ENCODE measurements around the gene SLC12A8.

Gene SLC12A8

DNA sequence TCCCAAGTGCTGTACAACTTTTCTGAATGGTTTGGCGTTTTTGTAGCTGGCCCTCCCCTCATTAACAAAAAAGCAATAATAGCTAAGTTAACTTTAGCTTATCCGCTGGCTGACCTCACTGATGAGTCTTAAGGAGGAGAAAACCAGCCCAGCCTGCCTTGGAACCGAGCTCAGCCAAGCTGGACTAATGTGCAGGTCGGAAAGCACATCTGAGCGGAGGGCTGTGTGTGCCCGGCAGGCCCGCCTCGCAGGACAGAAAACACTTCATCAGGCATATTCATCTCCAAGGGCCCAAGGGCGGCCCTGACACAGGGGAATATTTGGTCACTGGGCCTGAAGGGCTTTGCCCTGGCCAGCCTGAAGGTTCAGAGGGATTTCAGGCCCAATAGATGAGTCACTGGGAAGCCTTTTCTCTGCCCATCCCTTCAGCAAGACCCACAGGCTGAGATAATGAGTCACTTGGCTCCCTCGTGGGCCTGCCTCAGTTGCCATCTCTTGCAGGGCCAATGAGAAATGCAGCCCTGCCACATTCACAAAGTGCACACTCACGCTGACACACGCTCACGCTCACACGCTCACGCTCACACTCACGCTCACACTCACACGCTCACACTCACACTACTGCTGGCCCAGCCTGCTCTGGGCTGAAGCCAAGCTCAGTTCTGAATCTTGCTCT is 75.1 kb downstream of the SLC12A8 start:
- peak; percentile 32 for DNase-seq (ENCODE audit: low spot score)

DNA sequence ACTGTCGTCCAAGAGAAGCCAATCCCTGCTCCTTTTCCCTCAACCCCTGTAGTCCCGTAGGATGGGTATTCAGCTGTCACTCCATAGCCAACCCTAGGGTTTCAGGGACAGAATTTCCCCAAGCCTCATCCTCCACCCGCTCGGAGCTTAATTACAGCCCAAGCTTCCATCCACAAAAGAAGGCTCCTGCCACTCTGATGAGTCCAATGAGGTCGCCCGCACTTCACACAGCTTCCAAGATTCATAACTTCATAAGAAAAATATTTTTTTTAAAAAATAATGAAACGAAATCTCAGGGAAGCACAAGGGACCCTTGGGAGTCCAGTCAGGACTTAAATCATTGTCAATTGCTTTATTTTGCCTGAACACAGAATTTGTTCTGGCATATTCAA is 75.6 kb downstream of the SLC12A8 start:
- no peak for DNase-seq (ENCODE audit: low spot score)

DNA sequence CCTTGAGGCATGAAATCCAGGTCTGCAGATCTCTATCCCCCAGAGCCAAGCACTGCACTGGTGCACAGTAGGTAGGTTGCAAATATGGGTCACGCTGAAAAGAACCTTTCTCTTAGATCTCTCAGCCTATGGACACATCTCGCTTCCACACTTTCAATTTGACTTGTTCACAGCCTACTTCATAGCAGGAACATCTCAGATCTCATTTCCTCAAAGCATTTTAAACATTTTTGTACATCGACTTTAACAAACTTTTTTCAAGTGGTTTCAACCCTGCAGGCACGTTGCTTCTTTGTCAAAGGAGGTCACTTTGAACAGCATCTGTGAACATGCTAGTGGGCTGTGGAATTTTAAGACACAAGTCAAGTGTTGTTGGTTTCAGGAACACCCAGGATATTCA is 76.0 kb downstream of the SLC12A8 start:
- DNase-seq (ENCODE audit: low spot score): no peak

DNA sequence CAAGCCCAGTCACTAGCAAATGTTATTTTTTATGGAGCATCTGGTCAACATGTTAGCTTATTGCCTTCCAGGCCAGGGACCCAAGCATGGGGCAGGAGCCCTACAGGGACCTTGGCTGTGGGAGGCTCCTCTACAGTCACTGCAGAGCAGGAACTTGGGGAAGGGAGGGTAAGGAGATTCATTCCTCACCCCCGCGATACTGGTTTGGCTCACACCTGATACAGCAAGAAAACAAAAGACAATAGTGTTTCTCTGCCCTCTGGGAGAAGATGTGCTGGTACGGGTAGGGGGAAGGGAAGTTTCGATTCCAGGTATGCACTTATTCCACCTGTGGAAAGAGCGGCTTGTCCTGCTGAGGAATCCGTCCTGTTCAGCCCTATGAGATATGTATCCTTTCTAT is 77.6 kb downstream of the SLC12A8 start:
- DNase-seq (ENCODE audit: low spot score): no peak

DNA sequence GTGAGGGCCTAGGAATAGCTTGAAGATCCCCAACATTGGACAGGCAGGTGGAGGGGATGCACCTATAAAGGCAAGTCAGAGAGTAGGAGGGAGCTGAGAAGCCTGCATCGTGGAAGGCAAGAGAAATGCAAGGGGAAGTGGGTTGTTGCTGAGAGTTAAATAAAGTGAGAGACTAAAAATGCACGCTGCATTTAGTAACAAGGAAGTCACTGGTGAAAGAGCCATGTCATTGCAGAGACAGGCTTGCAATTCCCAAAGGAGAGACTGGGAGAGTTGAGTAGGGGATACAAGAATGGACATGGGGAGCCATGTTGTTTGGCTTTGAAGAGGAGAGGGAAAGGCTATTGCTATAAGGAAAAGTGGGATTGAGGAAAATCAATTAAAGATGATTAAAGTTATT is 79.7 kb downstream of the SLC12A8 start:
- DNase-seq (ENCODE audit: low spot score): no peak

DNA sequence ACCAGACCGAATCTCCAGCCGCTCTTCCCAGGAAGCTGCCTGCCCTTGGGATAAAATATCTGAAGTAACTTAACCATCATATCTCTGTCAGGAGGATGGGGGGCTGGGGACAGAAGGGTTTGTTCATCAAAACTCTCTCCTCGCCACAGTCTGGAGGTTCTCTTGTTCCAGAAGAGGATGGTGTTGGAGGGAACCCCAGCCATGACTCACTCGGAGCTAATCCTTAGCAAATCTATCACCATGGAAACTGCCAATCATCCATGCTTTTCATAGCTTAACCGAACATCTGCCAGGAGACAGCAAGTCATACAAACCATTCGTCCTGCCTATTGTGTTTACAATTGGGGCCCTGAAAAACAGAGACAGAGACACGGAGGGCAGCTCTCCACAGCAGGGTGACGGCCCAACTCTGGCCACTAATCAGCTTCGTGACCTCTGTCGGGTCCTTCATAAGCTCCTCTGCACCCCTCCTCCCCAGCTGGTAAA is 83.0 kb downstream of the SLC12A8 start:
- DNase-seq (ENCODE audit: low spot score): peak; percentile 65

DNA sequence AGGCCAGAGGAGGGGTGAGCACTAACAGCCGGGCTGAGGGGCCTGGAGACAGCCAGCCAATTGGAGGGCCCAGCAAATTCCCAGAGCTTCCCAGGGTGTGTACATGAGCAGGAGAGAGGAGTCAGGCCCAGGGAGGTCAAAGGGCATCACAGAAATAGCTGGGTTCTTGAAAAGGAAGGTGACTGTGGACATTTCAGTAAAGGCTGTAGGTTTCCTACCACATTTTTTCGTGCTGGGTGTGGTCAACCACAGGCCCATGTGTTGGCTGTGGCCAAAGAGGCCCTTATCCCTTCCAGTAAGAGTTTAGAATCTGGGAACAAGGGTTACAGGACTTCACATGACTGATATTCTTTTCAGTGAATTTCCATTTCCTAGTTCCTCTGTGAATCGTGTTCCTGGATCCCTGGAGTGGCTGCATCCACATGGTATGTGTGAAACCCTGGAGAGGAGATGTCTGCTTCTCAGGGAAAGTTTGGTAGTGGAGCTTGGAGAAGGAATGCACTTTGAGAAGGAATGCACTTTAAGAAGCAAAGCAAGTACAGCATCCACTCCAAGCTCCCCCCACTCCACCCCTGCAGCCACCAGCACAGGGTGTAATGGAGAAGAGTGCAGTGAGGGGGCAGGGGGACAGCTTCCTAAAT is 83.6 kb downstream of the SLC12A8 start:
- no peak for DNase-seq (ENCODE audit: low spot score)

DNA sequence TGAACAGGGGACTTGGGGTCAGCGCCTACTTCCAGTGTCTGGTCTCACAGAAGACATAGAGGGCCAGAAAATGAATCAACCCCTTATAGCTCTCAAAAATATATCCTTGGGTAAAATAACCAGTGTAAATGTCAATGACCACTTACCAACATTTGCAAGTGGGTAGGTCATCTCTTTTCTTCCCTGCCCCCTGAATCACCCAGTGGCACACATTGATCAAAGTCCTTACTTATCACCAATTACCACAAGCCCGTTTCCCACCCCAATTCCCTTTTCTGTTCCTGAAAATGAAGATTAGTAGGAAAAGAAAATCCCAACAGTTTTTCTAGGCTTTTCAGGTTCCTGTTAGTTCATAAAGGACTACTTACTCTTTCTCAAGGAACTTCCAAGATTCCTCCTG is 86.2 kb downstream of the SLC12A8 start:
- DNase-seq (ENCODE audit: low spot score): no peak

DNA sequence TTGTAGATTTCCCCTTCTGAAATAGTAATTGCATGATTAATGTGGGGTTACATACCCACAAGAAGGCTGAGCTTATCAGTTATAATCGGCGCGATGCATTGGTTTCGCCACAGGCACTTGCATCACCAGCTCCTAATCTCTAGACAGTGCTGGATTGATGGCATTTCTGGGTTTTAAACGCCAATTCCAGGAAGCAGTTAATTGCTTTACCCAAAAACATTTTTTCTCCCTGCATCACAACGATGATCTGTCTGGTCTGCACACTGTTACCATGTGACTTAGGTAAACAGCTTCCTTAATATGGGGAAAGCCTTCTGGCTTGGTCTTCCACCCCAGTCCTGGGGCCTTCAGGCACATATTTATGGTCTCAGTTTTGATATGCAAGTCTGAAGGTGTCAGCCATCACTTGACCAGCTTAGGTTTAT is 86.7 kb downstream of the SLC12A8 start:
- no peak for DNase-seq (ENCODE audit: low spot score)

DNA sequence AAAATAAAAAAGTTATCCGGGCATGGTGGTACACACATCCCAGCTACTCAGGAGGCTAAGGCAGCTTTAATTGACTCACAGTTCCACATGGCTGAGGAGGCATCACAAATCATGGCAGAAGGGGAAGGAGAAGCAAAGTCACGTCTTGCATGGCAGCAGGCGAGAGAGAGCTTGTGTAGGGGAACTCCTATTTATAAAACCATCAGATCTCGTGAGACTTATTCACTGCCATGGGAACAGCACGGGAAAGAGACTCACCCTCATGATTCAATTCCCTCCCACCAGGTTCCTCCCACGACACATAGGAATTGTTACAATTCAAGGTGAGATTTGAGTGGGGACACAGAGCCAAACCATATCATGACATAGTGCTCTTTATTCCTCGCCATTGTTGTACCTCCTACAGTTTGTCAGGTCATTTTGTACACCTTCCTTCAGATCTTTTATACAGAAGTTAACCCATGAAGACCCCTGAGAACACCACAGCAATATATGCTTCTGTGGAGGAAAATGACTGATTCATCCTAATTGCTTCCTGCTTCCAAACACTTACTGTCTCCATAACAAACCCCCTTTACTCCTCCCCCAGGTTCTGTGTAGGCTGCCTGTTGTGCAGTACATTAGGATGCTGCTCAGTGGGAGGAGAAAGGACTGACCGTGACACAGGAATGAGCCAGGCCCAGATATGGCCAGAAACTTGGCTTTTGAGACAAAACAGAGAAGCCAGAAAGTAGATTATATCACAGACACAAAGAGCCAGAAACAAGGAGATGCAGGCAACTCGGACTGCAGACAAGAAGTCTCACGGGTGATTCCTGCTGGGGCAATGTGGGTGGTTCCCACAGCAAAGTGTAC is 88.9 kb downstream of the SLC12A8 start:
- peak; percentile 71 for DNase-seq (ENCODE audit: low spot score)

DNA sequence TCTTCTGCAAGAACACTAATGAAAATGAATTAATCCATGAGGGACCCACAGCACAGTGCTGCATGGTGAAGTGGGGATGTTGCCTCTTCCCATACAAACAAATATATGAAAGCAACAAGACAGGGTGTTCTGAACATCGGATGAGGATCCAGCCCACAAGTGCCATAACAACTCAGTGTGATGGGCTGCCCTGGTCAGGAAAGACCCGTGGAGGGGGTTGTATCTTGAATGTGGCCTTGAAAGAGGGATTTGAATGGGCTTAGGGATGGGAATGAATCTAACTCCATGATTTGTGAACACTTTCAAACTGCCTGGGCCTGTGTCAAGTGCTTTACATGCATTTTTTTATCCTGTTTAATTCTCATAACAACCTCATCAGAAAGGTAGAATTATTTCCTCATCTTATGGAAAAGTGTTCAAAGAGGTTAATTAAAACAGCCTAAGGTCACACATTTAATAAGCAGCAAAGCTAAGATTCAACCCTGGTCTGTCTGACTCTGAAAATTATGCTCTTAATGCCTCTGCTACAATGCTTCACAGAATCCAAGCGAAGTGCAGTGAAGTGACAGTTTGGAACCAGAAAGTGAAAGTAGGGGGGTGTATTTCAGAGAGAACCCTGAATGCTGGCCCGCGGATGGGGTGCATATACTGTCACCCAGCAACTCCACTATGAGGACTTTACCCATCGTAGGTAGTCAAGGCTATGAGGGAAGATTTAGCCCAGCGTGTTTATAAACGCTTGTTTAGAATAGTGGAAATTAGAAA is 91.1 kb downstream of the SLC12A8 start:
- no peak for DNase-seq (ENCODE audit: low spot score)

DNA sequence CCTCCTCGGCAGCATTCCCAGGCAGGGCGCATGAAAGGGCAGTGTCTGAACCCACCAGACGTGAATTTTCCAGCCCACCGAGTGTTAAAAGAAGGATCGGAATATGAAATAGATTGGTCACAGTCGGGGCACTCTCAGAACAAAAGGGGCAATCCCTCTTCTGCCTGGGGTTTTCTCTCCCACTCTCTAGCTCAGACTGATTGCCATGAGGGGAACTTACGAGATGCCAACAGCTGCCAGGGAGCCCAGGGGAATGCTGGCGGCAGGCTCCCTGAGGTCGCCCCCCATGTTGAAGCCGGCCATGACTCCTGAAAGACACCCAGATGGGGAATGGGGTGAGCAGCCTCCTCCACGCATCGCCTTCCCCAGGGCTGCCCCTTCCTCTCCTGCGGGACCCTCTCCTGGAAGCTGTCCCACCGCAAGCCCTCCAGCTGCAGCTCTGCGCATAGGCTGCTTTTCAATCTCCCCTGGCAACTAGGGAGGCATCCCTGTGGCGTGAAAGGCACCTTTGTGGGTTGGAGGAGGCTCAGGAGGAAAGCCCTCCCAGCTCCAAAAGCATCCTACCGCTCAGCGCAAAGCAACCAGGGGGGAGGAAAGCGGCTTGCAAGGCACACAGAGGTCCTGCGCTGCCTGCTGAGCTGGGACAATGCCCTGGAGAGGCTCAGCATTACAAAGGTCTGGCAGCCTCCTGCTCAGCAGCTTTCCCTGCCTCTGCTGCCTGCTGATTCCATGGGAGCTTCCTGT is 92.0 kb downstream of the SLC12A8 start:
- no peak for DNase-seq (ENCODE audit: low spot score)

DNA sequence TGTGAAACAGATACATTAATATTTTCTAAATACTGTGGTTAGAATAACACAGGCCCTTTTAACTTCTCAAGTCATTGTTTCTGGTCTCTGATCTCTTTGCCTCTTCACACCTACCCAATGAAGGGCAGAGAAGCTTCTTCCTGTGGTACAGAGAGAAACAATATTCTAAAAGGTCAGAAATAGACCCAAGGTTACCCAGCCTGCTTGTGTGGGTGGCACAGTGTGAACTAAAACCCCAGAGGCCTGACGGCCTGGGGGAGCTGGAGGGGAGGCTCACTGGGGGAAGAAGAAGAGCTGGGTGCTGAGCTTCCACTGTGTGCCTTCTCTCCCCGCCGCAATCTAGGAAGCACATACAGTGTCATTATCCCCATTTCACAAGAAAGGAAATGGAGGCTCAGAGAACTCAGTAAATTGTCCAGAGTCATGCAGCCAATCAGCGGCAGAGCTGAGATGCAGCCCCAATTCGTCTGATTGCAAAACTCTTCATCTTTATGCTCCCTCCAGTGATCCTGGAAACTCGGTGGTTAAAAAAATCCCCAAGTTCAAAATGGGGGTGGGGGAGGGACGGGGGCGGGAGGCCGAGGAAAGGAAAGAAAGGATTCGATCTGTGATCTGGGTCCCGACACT is 92.7 kb downstream of the SLC12A8 start:
- DNase-seq (ENCODE audit: low spot score): no peak

DNA sequence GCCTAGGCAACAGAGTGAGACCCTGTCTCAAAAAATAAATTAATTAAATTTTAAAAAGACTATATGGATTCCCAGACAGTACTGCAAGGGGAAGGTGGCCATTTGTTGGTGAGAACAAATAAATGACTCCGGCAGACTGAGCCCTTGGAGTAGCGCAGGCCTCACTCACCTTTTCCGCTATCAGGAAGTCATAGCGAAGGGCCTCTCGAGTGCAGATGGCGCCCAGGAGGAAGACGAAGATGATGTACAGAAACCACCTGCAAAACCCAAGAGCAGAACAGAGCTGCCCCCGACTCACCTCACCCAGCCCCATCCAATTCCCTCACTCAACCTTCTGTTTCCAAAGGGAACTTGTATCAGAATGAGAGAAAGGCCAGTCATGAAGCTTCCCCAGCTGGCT is 93.9 kb downstream of the SLC12A8 start:
- no peak for DNase-seq (ENCODE audit: low spot score)

DNA sequence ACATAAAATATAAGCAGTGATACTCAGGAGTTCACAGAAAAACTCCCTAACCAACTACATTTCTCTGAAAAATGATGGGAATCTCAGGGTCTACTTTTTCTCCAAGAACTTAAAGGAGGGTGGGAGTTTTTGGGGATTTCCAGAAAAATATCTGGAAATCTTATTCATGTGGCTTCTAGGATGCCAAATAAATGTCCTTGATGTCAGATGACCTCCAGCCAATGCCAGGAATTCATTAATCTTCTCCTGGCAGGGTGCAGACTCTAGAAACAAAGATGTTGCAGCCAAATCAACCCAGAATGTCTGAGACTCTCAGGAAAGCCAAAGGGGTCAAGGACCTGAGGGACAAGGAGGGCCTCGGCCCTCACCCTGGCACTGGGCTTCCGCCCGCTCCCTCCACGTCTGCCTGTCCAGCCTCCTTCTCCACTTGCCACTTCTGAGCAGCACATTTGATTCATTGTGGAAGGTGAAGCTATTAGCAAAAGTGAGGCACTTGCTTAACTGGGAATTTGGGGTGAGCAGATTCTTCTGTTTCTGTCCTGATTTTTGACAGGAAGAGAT is 94.8 kb downstream of the SLC12A8 start:
- no peak for DNase-seq (ENCODE audit: low spot score)

DNA sequence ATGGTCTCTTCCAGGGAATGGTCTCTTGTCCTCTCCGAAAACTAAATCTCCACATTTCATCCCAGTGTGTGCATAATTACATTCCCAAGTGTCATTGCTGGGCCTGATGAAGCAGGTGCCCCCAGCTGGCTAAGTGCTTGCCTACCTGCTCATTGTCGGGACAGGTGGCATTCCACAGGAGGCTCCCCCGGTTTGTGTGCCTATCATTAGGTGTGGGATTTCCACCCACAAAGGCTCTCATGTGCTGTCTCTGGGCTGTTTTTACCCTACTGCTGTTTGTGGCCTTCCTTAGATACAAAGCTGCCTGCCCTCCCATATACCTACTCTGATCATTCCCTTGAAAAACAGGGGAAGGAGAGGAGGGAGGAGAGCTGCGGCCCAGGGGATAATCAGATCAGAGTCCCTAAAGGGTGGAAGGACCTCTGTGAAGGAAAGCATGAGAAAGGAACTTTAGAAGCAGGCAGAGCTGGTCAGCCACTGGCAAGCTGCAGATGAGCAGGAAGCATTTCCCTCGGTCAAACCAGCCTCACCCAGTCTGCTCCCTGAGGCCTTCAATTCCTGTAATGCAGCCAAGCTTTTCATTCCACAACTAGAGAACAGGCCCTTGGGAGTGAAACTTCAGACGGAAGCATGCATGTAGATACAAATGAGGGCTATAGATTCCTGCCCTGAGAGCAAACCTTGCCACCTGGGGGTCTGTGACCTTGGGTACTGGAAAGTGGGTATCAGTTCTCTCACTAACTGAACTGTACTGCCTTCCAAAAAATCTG is 96.1 kb downstream of the SLC12A8 start:
- DNase-seq (ENCODE audit: low spot score): peak; percentile 58

DNA sequence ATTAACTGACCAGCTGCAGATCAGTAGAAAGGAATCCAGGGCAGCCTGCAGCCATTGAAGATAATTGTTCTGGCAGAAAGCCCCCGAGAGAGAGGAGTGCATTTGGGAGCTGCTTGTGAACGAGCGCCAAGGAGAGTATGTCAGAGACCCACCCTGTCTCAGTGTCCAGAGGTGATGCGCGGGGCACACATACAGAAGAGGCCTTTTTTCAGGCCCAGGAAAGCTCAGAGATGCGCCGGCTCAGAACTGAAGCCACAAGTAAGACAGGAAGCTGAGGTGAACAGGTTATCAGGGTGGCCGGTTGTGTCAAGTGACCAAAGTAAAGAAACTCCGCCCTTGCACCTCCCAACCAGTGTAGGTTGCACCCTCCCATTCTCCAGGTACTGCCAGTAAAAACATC is 96.9 kb downstream of the SLC12A8 start:
- DNase-seq (ENCODE audit: low spot score): no peak

DNA sequence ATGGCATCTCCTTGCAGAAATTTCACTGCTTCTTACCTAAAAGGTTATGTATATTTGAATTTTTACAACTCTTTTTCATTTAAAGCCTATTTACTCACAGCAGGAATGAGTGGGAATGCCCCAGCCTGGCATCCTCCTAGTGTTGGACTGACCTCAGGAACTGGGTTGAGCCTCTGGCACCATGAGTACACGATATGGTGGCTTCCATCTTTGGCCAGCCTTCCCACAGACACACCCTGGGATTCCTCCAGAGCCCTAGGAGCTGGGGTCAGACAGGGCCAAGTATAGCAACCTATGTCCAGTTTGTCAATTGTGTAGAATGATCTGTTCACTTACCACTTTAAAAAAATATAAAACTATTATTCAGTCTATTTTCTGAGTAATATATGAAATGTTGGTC is 99.6 kb downstream of the SLC12A8 start:
- no peak for DNase-seq (ENCODE audit: low spot score)

DNA sequence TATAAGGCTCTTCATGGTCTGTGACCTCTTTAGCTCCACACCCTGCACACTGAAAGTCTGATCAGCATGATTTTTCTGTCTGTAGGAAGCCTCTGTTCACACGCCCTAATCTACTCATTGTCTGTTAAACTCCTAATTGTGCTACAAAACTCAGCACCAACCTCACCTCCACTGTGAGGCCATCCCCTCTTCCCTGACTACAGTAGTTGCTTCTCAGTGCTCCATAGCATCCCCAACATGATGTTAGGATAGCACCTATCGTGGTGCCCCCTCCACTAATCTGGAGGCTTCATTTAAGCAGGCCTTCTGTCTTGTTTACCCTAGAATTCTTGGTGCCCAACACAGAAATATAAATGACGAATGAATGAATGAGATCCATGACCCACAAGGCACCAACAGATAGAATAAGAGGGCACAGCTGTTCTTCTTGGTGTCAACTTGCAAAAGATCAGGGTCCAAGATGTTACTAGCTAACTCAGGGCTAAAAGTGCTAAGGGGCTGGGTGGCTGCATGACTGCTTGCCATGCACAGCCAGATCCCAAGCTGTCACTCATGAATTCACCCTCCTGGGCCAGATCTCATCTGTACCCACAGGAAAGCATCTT is 101.6 kb downstream of the SLC12A8 start:
- no peak for DNase-seq (ENCODE audit: low spot score)
